IPS-20b (cell line): ENCODE measurements around the gene POLR2L.

Experiments
- H3K27ac ChIP-seq: one replicate; pipeline ENCODE4 v1.5.1; 2013; ENCODE audit warnings: low read length
- H3K27me3 ChIP-seq: 2 replicates; pipeline ENCODE4 v1.6.1; 2013; ENCODE audit warnings: mild to moderate bottlenecking, low read length, inconsistent platforms; ENCODE audit not compliant: insufficient read depth
- H3K36me3 ChIP-seq: 2 replicates; pipeline ENCODE4 v1.6.1; 2013; ENCODE audit warnings: low read depth, mild to moderate bottlenecking, inconsistent platforms, low read length, moderate library complexity; ENCODE audit not compliant: insufficient read depth
- H3K4me1 ChIP-seq: 2 replicates; pipeline ENCODE4 v1.6.1; 2013; ENCODE audit warnings: mild to moderate bottlenecking, control low read depth, inconsistent platforms, low read length, moderate library complexity; ENCODE audit not compliant: insufficient read depth
- H3K4me3 ChIP-seq: 2 replicates; pipeline ENCODE4 v1.5.1; 2013; ENCODE audit warnings: mild to moderate bottlenecking, low read length, inconsistent platforms
- H3K9ac ChIP-seq: 2 replicates; pipeline ENCODE4 v1.6.1; 2013; ENCODE audit warnings: low read depth, mild to moderate bottlenecking, inconsistent platforms, low read length, moderate library complexity
- H3K9me3 ChIP-seq: 2 replicates; pipeline ENCODE4 v1.6.1; 2013; ENCODE audit warnings: mild to moderate bottlenecking, low read depth, low read length, inconsistent platforms; ENCODE audit not compliant: insufficient read depth

The POLR2L gene

DNA sequence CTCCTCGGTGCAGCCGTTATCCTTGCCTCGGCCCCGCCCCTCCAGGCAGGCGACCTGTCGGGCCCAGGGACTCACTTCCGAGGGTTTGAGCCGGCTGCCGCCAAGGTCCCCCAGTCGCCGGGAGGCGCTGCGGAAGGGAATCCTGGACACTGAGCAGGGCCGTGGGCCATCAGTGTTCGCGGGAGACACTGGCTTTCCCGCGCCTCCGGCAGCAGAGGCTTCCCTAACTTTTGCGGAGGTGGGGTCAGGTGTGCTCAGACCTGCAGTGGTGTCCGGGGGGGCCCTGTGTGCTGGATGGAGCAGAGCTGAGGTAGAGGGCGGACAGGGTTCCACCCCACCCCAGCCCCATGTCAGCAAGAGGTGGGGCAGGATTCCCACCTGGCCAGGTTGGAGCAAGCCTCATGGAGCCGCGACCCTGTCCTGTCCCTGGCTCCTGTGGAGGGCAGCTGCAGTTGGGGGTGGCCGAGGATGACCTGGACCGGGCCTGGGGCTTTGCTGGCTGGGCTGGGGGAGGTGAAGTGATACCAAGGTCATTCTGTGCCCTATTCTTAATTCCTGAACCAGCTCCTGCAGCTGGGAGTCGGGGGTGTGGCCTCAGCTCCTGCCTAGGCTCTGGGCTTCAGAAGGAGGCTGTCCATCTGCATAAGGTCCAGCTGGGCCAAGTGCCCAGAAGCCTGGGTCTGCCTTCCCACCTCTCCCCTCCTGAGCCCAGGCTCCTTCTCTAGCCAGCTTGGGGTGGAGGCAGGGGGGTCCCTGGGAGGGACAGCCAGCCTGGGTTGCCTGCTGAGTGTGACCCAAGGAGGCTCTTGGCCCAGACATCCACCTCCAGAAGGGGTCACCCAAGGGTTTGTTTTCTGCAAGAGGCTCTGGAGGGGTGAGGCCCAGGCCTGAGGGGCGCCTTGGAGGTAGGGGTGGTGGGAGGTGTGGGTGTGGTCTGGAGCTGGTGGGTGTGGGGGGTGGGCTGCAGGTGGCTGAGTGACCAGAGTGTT lies 8.7 kb upstream of the POLR2L start:
- peaks cover 14% of the 10 kb centered on the region for H3K4me1 ChIP-seq

DNA sequence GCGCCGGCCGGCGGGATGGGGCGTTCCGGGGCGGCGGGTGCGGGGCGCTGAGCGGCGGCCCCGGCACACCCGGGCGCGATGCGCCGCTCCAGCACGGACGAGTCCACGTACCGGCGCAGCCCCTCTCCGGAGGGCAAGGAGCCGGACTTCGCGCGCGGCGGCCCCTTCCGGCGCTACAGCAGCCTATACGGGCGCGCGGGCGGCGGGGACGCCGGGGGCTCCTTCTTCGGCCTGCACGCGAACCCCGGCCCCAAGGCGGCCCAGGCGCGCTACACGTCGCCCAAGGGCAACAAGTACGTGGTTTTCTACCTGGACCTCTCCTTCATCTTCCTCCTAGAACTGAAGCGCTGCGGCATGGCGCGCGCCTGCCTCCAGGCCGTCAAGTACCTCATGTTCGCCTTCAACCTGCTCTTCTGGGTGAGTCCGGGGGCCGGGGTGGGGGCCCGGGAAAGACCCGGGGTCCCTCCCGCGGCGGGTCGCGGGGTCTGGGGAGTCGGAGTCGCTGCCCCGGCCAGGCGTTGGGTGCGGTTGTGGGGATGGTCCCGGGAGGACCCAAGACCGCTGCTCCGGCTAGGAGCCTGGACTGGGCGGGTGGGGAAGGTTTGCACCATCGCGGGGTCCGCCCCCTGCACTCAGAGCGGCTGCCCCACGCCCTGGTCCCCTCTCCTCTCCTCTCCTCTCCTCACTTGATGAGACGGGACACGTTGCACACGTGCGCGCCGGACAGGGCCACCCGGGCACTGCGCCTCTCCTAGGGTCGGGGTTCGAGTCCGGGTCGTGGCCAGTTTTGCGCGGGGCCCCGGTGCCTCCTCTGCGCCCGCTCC lies 7.8 kb upstream of the POLR2L start:
- Histone ChIP-seq H3K9ac (peak overlapping the region; percentile 58; the same call in 1 of the 2 replicates), H3K4me1 (peaks cover 21% of the 10 kb centered on the region), H3K27ac (no peak overlapping the region), H3K36me3 (no peaks in the 10 kb centered on the region), H3K9me3 (no peaks in the 10 kb centered on the region), H3K27me3 (peaks cover 22% of the 10 kb centered on the region), H3K4me3 (peak overlapping the region; percentile 71)

More for the DNA sequence above, 8.7 kb upstream of the POLR2L start:
- Histone ChIP-seq H3K36me3 (no peaks in the 10 kb centered on the region), H3K9me3 (no peaks in the 10 kb centered on the region), H3K9ac (peak overlapping the region; percentile 48; the same call in 1 of the 2 replicates), H3K27me3 (peaks cover 22% of the 10 kb centered on the region), H3K4me3 (peak overlapping the region; percentile 71), H3K27ac (no peak overlapping the region)

GRCh38 chr11:849104-849824 lies 6.9 kb upstream of the POLR2L start:
- H3K9me3 ChIP-seq: no peaks in the 10 kb centered on the region
- H3K36me3 ChIP-seq: no peaks in the 10 kb centered on the region
- H3K4me3 ChIP-seq: peak overlapping the region; percentile 64; the same call in 1 of the 2 replicates
- peaks cover 22% of the 10 kb centered on the region for H3K27me3 ChIP-seq
- peaks cover 22% of the 10 kb centered on the region for H3K4me1 ChIP-seq
- H3K9ac ChIP-seq: no peak overlapping the region
- no peak overlapping the region for H3K27ac ChIP-seq

- Histone ChIP-seq H3K27me3 (peaks cover 22% of the 10 kb centered on the region), H3K9me3 (no peaks in the 10 kb centered on the region), H3K36me3 (no peaks in the 10 kb centered on the region), H3K4me1 (peaks cover 22% of the 10 kb centered on the region), H3K4me3 (peak overlapping the region; percentile 64; the same call in 1 of the 2 replicates), H3K9ac (no peak overlapping the region), H3K27ac (no peak overlapping the region)
These were observed 6.1 kb upstream of the POLR2L start for GRCh38 chr11:848380-848931.

GRCh38 chr11:847876-848275 lies 5.5 kb upstream of the POLR2L start:
- no peaks in the 10 kb centered on the region for H3K36me3 ChIP-seq
- H3K9ac ChIP-seq: no peak overlapping the region
- H3K27me3 ChIP-seq: peaks cover 22% of the 10 kb centered on the region
- H3K4me3 ChIP-seq: no peak overlapping the region
- H3K9me3 ChIP-seq: no peaks in the 10 kb centered on the region
- no peak overlapping the region for H3K27ac ChIP-seq
- H3K4me1 ChIP-seq: peaks cover 22% of the 10 kb centered on the region

DNA sequence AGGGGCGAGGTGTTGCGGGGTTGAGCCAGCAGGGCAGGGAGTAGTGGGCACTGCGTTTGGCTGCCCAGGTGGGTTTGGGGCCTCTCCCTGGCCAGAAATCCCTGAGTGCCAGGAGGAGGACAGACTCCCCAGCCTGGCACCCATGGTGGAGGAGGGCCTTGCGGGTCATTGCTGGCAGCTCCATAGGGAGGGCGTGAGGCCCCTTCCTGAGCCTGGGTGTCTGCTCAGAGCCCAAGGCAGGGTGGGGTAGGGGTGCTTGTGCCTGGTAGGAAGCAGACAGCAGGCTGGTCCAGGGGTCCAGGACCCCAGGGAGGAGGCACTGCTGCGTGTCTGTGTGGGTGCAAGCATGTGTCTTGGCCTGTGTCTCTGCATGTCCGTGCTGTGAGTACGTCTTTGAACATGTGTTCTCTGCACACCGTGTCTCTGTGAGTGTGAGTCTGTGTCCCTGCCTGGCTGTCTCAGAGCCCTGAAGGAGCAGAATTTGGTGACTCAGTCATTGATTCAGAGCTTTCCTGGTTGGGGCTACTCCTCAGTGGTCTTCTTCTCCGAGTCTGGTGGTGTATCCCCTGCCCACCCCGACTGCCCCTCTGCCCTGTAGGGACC lies 4.3 kb upstream of the POLR2L start:
- no peak overlapping the region for H3K9ac ChIP-seq
- peaks cover 22% of the 10 kb centered on the region for H3K27me3 ChIP-seq
- H3K36me3 ChIP-seq: no peaks in the 10 kb centered on the region
- peaks cover 20% of the 10 kb centered on the region for H3K4me1 ChIP-seq
- no peaks in the 10 kb centered on the region for H3K9me3 ChIP-seq
- no peak overlapping the region for H3K27ac ChIP-seq
- no peak overlapping the region for H3K4me3 ChIP-seq

DNA sequence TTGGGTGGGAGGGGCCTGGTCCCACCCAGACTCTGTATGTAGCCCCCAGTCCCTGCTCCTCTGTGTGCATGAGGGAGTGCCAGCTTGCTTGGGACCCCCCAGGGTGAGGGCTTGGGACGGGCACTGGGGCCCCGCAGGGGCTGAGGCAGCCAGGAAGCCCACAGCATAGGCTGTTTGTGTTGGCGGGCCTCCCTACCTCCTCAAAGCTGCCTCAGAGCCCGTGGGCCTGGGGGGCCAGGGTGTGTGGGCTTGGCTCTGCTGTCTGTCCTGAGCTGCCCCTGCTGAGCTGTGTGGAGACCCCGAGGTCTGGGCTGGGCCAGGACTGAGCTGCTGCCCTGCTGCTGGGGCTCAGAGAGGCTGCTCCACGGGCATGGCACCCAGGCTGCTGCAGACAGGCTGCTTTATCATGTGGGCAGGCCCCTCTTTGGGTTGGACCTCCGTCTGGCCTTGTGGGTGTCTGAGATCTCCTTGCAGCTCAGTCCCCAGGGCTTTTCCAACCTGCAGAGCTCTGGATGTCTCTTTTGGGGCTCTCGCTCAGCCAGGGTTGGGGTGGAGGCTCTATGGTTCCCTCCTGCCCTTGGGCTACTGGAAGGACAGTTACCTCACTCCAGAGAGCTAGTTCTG lies 3.7 kb upstream of the POLR2L start:
- no peak overlapping the region for H3K4me3 ChIP-seq
- no peaks in the 10 kb centered on the region for H3K9me3 ChIP-seq
- H3K27ac ChIP-seq: no peak overlapping the region
- peaks cover 19% of the 10 kb centered on the region for H3K27me3 ChIP-seq
- H3K4me1 ChIP-seq: peaks cover 17% of the 10 kb centered on the region
- no peaks in the 10 kb centered on the region for H3K36me3 ChIP-seq
- H3K9ac ChIP-seq: no peak overlapping the region

- Histone ChIP-seq H3K9ac (peak overlapping the region; percentile 77; the same call in 1 of the 2 replicates), H3K27ac (no peak overlapping the region), H3K4me1 (peaks cover 19% of the 10 kb centered on the region; the same call in 1 of the 2 replicates)
These were observed 2.6 kb upstream of the POLR2L start for GRCh38 chr11:844693-845644.

GRCh38 chr11:843818-844692 lies 1.7 kb upstream of the POLR2L start:
- H3K27ac ChIP-seq: peak overlapping the region; percentile 85
- H3K9me3 ChIP-seq: no peaks in the 10 kb centered on the region
- H3K4me3 ChIP-seq: peak overlapping the region; percentile 96
- peaks cover 9% of the 10 kb centered on the region for H3K27me3 ChIP-seq
- peaks cover 20% of the 10 kb centered on the region; the same call in 1 of the 2 replicates for H3K4me1 ChIP-seq
- peak overlapping the region; percentile 77; the same call in 1 of the 2 replicates for H3K9ac ChIP-seq
- peaks cover 19% of the 10 kb centered on the region for H3K36me3 ChIP-seq

More at GRCh38 chr11:844693-845644, 2.6 kb upstream of the POLR2L start:
- H3K27me3 ChIP-seq: peaks cover 9% of the 10 kb centered on the region
- H3K9me3 ChIP-seq: no peaks in the 10 kb centered on the region
- H3K4me3 ChIP-seq: peak overlapping the region; percentile 96
- H3K36me3 ChIP-seq: peaks cover 10% of the 10 kb centered on the region
